DND-41 (cell line): Measurements from ENCODE around the gene DOCK7.

Experiments used
- ATAC-seq: fragments of 200-7000 bp; cut with Tn5 transposase; 3 replicates; pipeline ENCODE4 v1.9.1; 2021; ENCODE audit warnings: low read depth; ENCODE audit not compliant: insufficient read depth
- DNase-seq: peaks from one replicate; pipeline ENCODE4 v3.0.0-alpha.2; 2020
- H2AFZ ChIP-seq: 2 replicates; pipeline ENCODE4 v1.6.0; 2012; ENCODE audit warnings: low read depth, low read length
- H3K27ac ChIP-seq: 2 replicates; pipeline ENCODE4 v1.5.1; 2012; ENCODE audit warnings: low read length, inconsistent platforms
- H3K27me3 ChIP-seq: fragments of 200-600 bp; sonication (generic); 2 replicates; pipeline ENCODE4 v1.6.0; 2012; ENCODE audit warnings: low read length, mild to moderate bottlenecking, inconsistent platforms; ENCODE audit not compliant: insufficient read depth, poor library complexity
- H3K36me3 ChIP-seq: 2 replicates; pipeline ENCODE4 v1.5.1; 2012; ENCODE audit warnings: low read length, inconsistent platforms; ENCODE audit not compliant: insufficient read depth
- H3K4me1 ChIP-seq: 2 replicates; pipeline ENCODE4 v1.5.1; 2012; ENCODE audit warnings: mild to moderate bottlenecking, low read length; ENCODE audit not compliant: insufficient read depth
- H3K4me2 ChIP-seq: 2 replicates; pipeline ENCODE4 v1.6.0; 2012; ENCODE audit warnings: mild to moderate bottlenecking, moderate library complexity, low read length, inconsistent platforms; ENCODE audit not compliant: insufficient read depth
- H3K4me3 ChIP-seq, 2 experiments: fragments of 200-600 bp in 1 of 2; shearing (Covaris generic) in 1 of 2; 2 replicates each; pipeline ENCODE4 v1.5.1; 2012 to 2016; ENCODE audit warnings: inconsistent platforms in 2 of 2, low read length in 2 of 2, mild to moderate bottlenecking in 2 of 2, low read depth in 1 of 2, moderate library complexity in 1 of 2
- H3K79me2 ChIP-seq: 2 replicates; pipeline ENCODE4 v1.6.0; 2012; ENCODE audit warnings: low read length, inconsistent platforms; ENCODE audit not compliant: insufficient read depth
- H3K9ac ChIP-seq: 2 replicates; pipeline ENCODE4 v1.6.0; 2012; ENCODE audit warnings: low read depth, mild to moderate bottlenecking, inconsistent platforms, low read length, moderate library complexity
- H3K9me3 ChIP-seq: 2 replicates; pipeline ENCODE4 v1.5.1; 2012; ENCODE audit warnings: low read length, moderate library complexity, mild to moderate bottlenecking, inconsistent platforms; ENCODE audit not compliant: insufficient read depth, severe bottlenecking
- H4K20me1 ChIP-seq: 2 replicates; pipeline ENCODE4 v1.6.0; 2012; ENCODE audit warnings: low read length; ENCODE audit not compliant: insufficient read depth
- EZH2 ChIP-seq: IDR thresholded peaks from 3 replicates; pipeline ENCODE4 v1.6.1; 2012; ENCODE audit warnings: borderline replicate concordance, low read depth, mild to moderate bottlenecking, moderate library complexity, low read length, inconsistent platforms; ENCODE audit not compliant: severe bottlenecking
- TF ChIP-seq, protein P1 (sequence below): IDR thresholded peaks from 2 replicates; pipeline ENCODE4 v1.5.1; 2012; ENCODE audit warnings: borderline replicate concordance, low read length, moderate library complexity, mild to moderate bottlenecking; ENCODE audit not compliant: poor library complexity, severe bottlenecking; ENCODE audit errors: extremely low read depth

The DOCK7 gene

DNA sequence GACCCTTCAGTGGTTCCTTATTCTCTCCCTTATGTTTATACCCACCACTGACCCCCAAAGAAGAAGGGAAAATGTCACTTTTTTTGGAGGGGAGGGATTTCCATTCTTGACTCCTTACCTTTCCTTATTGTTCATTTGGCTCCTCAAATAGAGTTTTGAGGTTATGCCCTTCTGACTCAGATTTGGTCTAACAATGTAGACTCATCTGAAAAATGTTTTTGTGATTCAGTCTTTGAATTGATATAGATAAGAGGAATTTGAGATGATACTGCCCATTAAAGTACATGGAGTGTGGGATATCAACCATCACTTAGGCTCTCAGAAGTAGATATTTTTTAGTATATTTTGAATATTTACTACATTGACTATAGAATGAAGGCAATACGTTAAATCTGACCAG is 235.2 kb downstream of the DOCK7 start:
- TF ChIP-seq, protein P1, sequence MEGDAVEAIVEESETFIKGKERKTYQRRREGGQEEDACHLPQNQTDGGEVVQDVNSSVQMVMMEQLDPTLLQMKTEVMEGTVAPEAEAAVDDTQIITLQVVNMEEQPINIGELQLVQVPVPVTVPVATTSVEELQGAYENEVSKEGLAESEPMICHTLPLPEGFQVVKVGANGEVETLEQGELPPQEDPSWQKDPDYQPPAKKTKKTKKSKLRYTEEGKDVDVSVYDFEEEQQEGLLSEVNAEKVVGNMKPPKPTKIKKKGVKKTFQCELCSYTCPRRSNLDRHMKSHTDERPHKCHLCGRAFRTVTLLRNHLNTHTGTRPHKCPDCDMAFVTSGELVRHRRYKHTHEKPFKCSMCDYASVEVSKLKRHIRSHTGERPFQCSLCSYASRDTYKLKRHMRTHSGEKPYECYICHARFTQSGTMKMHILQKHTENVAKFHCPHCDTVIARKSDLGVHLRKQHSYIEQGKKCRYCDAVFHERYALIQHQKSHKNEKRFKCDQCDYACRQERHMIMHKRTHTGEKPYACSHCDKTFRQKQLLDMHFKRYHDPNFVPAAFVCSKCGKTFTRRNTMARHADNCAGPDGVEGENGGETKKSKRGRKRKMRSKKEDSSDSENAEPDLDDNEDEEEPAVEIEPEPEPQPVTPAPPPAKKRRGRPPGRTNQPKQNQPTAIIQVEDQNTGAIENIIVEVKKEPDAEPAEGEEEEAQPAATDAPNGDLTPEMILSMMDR = no peak
- TF ChIP-seq EZH2 = no peak
- Histone ChIP-seq H3K9ac (no peak overlapping the region), H3K4me3 (no peak overlapping the region), H3K4me2 (no peak overlapping the region), H2AFZ (no peak overlapping the region), H3K27me3 (no peaks in the 10 kb centered on the region), H3K79me2 (peaks cover 32% of the 10 kb centered on the region), H3K4me1 (no peaks in the 10 kb centered on the region), H3K27ac (no peak overlapping the region), H4K20me1 (peaks cover 15% of the 10 kb centered on the region; the same call in 1 of the 2 replicates), H3K9me3 (no peaks in the 10 kb centered on the region), H3K36me3 (peaks cover 92% of the 10 kb centered on the region)
- no peak for DNase-seq
- no peak for ATAC-seq

DNA sequence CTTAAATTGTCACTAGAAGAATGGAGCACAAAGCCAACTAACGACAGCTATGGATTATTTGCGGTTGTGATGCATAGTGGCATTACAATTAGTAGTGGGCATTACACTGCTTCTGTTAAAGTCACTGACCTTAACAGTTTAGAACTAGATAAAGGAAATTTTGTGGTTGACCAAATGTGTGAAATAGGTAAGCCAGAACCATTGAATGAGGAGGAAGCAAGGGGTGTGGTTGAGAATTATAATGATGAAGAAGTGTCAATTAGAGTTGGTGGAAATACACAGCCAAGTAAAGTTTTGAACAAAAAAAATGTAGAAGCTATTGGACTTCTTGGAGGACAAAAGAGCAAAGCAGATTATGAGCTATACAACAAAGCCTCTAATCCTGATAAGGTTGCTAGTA is 237.9 kb downstream of the DOCK7 start:
- Histone ChIP-seq H3K9ac (no peak overlapping the region), H3K9me3 (no peaks in the 10 kb centered on the region), H3K27me3 (no peaks in the 10 kb centered on the region), H3K36me3 (peaks cover 94% of the 10 kb centered on the region), H3K79me2 (peaks cover 55% of the 10 kb centered on the region), H2AFZ (no peak overlapping the region), H3K4me3 (no peak overlapping the region), H3K4me1 (no peaks in the 10 kb centered on the region), H3K4me2 (no peak overlapping the region), H4K20me1 (peaks cover 35% of the 10 kb centered on the region; the same call in 1 of the 2 replicates), H3K27ac (no peak overlapping the region)
- no peak for TF ChIP-seq EZH2
- TF ChIP-seq, protein P1 = no peak
- ATAC-seq (no peak), DNase-seq (no peak)

DNA sequence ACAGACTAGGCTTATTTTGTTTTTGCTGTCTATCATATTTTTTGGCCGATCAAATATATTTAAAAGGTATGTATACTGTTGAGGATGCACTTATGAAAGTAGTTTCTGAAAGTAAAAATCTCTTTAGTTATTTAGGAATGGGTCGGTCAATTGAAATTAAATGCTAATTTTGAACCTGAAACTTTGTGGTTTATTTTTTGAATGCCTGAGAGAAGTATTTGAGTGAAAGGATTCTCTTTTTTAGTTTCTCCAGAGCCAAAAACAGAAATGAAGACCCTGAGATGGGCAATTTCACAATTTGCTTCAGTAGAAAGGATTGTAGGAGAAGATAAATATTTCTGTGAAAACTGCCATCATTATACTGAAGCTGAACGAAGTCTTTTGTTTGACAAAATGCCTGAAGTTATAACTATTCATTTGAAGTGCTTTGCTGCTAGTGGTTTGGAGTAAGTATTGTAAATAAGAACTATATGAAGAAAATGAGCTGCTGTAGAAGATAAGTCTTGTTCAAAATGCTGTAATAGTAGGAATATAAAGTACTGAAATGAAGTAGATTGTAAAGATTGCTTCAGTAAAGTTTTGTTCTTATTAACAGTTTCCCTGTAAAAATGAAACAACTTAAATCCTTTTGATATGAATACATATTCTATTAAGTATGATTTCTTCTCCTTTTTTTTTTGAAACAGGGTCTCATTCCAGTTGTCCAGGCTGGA is 239.8 kb downstream of the DOCK7 start:
- ATAC-seq = no peak
- H3K27ac ChIP-seq = no peak overlapping the region
- H3K4me2 ChIP-seq = no peak overlapping the region
- no peak overlapping the region for H3K9ac ChIP-seq
- H3K36me3 ChIP-seq = peaks cover 96% of the 10 kb centered on the region
- peaks cover 72% of the 10 kb centered on the region for H3K79me2 ChIP-seq
- H3K4me1 ChIP-seq = peaks cover 8% of the 10 kb centered on the region; the same call in 1 of the 2 replicates
- TF ChIP-seq, protein P1 = no peak
- no peak for TF ChIP-seq EZH2
- H3K4me3 ChIP-seq = no peak overlapping the region
- no peak for DNase-seq
- H3K9me3 ChIP-seq = no peaks in the 10 kb centered on the region
- no peaks in the 10 kb centered on the region for H3K27me3 ChIP-seq
- H2AFZ ChIP-seq = no peak overlapping the region
- peaks cover 52% of the 10 kb centered on the region for H4K20me1 ChIP-seq

DNA sequence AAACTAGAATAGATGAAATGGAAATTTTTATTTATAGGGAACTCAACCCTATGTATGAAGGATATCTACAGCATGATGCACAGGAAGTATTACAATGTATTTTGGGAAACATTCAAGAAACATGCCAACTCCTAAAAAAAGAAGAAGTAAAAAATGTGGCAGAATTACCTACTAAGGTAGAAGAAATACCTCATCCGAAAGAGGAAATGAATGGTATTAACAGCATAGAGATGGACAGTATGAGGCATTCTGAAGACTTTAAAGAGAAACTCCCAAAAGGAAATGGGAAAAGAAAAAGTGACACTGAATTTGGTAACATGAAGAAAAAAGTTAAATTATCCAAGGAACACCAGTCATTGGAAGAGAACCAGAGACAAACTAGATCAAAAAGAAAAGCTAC is 243.5 kb downstream of the DOCK7 start:
- Histone ChIP-seq H3K4me3 (no peak overlapping the region), H3K79me2 (peaks cover 96% of the 10 kb centered on the region), H3K4me2 (peak overlapping the region; percentile 6; the same call in 1 of the 2 replicates), H4K20me1 (peaks cover 78% of the 10 kb centered on the region), H3K27me3 (no peaks in the 10 kb centered on the region), H3K9me3 (no peaks in the 10 kb centered on the region), H3K9ac (no peak overlapping the region), H3K4me1 (peaks cover 34% of the 10 kb centered on the region), H3K27ac (no peak overlapping the region), H3K36me3 (peaks cover 96% of the 10 kb centered on the region), H2AFZ (no peak overlapping the region)
- TF ChIP-seq EZH2 = no peak
- TF ChIP-seq, protein P1 = no peak
- ATAC-seq (no peak), DNase-seq (no peak)
